Left colon (tissue), 2 donors: ENCODE data around the gene OR2M2. TPM values are rescaled to one million over a fixed set of nuclear protein-coding genes. Genes with fewer than 3 reads are reported as not detected.

ENCODE experiments used
- total RNA-seq, 2 donors: library from RNA; stranded (reverse); fragmentation: NEBNext Ultra II Directional; extraction: Animal tissue kit (Norgen Biotek cat#: 25700); gene quantifications; one replicate each; pipeline ENCODE4 v1.2.1, GENCODE V29; 2021
- donor health status: DM: no; HTN: no; CAD: no.
- donor health status: DM: yes; HTN: yes; CAD: no.

Gene OR2M2
- total RNA-seq, 2 donors from 2014 or later = not detected

Other genes starting within 250 kb of the OR2M2 start
- gene OR2AJ1, start 249.9 kb upstream of the OR2M2 start, total RNA-seq = not detected
- gene OR2L8, start 226.0 kb upstream of the OR2M2 start, total RNA-seq = not detected
- not detected for gene OR2AK2, start 209.6 kb upstream of the OR2M2 start, total RNA-seq
- gene OR2L5, start 161.2 kb upstream of the OR2M2 start, total RNA-seq = not detected
- gene OR2L2, start 144.8 kb upstream of the OR2M2 start, total RNA-seq = under 1 TPM in 1 of 2 donors, not detected in 1; 0.15 TPM
- not detected for gene OR2L3, start 128.0 kb upstream of the OR2M2 start, total RNA-seq
- not detected for gene OR2L13, start 79.6 kb upstream of the OR2M2 start, total RNA-seq
- not detected for gene OR2M5, start 29.7 kb upstream of the OR2M2 start, total RNA-seq
- gene OR2M3, start 22.4 kb downstream of the OR2M2 start, total RNA-seq = not detected
- not detected for gene OR2M4, start 56.6 kb downstream of the OR2M2 start, total RNA-seq
- not detected for gene OR2T33, start 103.2 kb downstream of the OR2M2 start, total RNA-seq
- gene OR2T12, start 128.6 kb downstream of the OR2M2 start, total RNA-seq = not detected
- gene OR2M7, start 149.7 kb downstream of the OR2M2 start, total RNA-seq = not detected
- not detected for gene OR14C36, start 174.0 kb downstream of the OR2M2 start, total RNA-seq
- not detected for gene OR2T4, start 186.8 kb downstream of the OR2M2 start, total RNA-seq
- gene OR2T6, start 200.9 kb downstream of the OR2M2 start, total RNA-seq = not detected
- gene OR2T1, start 228.2 kb downstream of the OR2M2 start, total RNA-seq = not detected